Mucosa of descending colon (tissue), 3 donors: ENCODE results near the gene FAM216B. TPM values are rescaled to one million over a fixed set of nuclear protein-coding genes. Genes with fewer than 3 reads are reported as not detected.
"Not testable (repeated sequence)": the region's sequence is repeated elsewhere in the genome, so short reads cannot be mapped to it uniquely, and the experiment has no call there.

Experiments used
- ATAC-seq: fragments of 200-7000 bp; cut with Tn5 transposase; one replicate; pipeline ENCODE4 v1.9.1; 2020; ENCODE audit warnings: mild to moderate bottlenecking, moderate library complexity
- DNase-seq, 3 donors: peaks; one replicate each; pipeline ENCODE4 v3.0.0-alpha.2; 2020
- H3K36me3 ChIP-seq: fragments of 200-600 bp; one replicate; pipeline ENCODE4 v1.8.0; 2021; ENCODE audit warnings: low read depth, mild to moderate bottlenecking
- H3K4me1 ChIP-seq: fragments of 200-600 bp; one replicate; pipeline ENCODE4 v1.8.0; 2021; ENCODE audit warnings: low read depth, mild to moderate bottlenecking
- H3K4me3 ChIP-seq: fragments of 200-600 bp; one replicate; pipeline ENCODE4 v1.8.0; 2021; ENCODE audit warnings: mild to moderate bottlenecking
- H3K9me3 ChIP-seq: fragments of 200-600 bp; one replicate; pipeline ENCODE4 v1.8.0; 2021; ENCODE audit warnings: mild to moderate bottlenecking
- CTCF ChIP-seq: fragments of 200-600 bp; IDR thresholded peaks from one replicate; pipeline ENCODE4 v1.8.0; 2022; ENCODE audit warnings: antibody characterized with exemption, mild to moderate bottlenecking
- intact Hi-C, 2 donors: fragments of 100-400 bp; cut with DNase I in 1 of 2; cut with micrococcal nuclease in 1 of 2; formaldehyde crosslinking; loops; one replicate each; pipeline versions ENCODE4 v1.11.0 to v1.11.1; 2022; cut with DNase I, micrococcal nuclease
- total RNA-seq, 3 donors: library from RNA; stranded (reverse); fragmentation: NEBNext Ultra II Directional in 2 of 3; extraction: Animal tissue kit (Norgen Biotek cat#: 25700) in 2 of 3; gene quantifications; one replicate each; pipeline versions ENCODE4 v1.2.1 to v1.2.4, GENCODE V29; 2021 to 2023
- donor health status: DM: no; HTN: no; CAD: no; lungs with moderate emphysema.
- donor health status: DM: no; HTN: no; CAD: no.
- donor health status: DM: no; HTN: yes; CAD: no.

Gene FAM216B
- total RNA-seq, 3 donors from 2014 or later = 0.09 to 0.13 TPM; not detected in 1

GRCh38 chr13:42812316-42812715, 30.9 kb downstream of the FAM216B start:
- DNase-seq (no peak), ATAC-seq (no peak)
- Histone ChIP-seq H3K9me3 (no peaks in the 10 kb centered on the region), H3K4me3 (no peak overlapping the region), H3K4me1 (no peaks in the 10 kb centered on the region), H3K36me3 (no peaks in the 10 kb centered on the region)
- no peak for TF ChIP-seq CTCF
- intact Hi-C loops = no loop called here

DNA sequence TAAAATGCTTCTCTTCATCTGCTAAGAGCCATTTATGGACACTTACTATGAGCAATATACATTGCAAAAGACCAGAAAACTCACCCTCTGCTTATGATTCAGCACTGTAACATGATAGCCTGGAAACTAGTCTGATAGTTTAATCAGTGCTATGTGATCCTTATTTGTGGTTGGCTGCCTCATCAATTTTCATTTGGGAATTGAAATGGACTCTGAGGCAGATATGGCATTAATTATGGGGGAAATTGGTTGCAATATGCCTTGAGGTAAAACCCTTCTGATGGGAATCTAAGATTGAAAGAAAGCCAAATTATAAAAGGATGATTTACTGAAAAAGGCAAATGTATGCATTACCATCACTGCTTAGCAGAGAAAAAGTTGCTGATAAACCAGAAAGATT, 33.5 kb downstream of the FAM216B start:
- intact Hi-C loops = no loop called here
- H3K9me3 ChIP-seq = peaks cover 4% of the 10 kb centered on the region
- H3K4me1 ChIP-seq = no peaks in the 10 kb centered on the region
- ATAC-seq = no peak
- H3K36me3 ChIP-seq = no peaks in the 10 kb centered on the region
- no peak for TF ChIP-seq CTCF
- no peak overlapping the region for H3K4me3 ChIP-seq
- no peak for DNase-seq

- DNase-seq (no peak), ATAC-seq (no peak)
- intact Hi-C loops = no loop called here
- Histone ChIP-seq H3K36me3 (no peaks in the 10 kb centered on the region), H3K4me3 (no peak overlapping the region), H3K9me3 (peaks cover 4% of the 10 kb centered on the region), H3K4me1 (no peaks in the 10 kb centered on the region)
- TF ChIP-seq CTCF = no peak
These were observed 34.3 kb downstream of the FAM216B start for GRCh38 chr13:42815681-42816080.

- intact Hi-C loops = no loop called here
- H3K4me1 ChIP-seq = no peaks in the 10 kb centered on the region
- no peaks in the 10 kb centered on the region for H3K36me3 ChIP-seq
- H3K9me3 ChIP-seq = peaks cover 4% of the 10 kb centered on the region
- ATAC-seq (no peak), DNase-seq (no peak)
- TF ChIP-seq CTCF = no peak
- H3K4me3 ChIP-seq = no peak overlapping the region
These were observed 35.2 kb downstream of the FAM216B start for GRCh38 chr13:42816538-42816937.

DNA sequence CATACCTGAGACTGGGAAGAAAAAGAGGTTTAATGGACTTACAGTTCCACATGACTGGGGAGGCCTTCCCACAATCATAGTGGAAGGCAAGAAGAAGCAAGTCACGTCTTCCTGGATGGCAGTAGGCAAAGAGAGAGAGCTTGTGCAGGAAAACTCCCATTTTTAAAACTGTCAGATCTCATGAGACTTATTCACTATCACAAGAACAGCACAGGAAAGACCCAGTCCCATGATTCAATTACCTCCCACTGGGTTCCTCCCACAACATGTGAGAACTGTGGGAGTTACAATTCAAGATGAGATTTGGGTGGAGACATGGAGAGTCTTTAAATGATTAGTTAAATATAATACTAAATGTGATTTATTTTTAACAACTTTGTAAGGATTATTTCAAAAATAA, 38.3 kb downstream of the FAM216B start:
- intact Hi-C loops, DNase-seq, H3K4me3 ChIP-seq, H3K36me3 ChIP-seq, H3K4me1 ChIP-seq, H3K9me3 ChIP-seq, ATAC-seq: not testable (repeated sequence)

- Histone ChIP-seq H3K9me3 (peaks cover 4% of the 10 kb centered on the region), H3K4me1 (no peaks in the 10 kb centered on the region), H3K36me3 (no peaks in the 10 kb centered on the region), H3K4me3 (no peak overlapping the region)
- DNase-seq (no peak), ATAC-seq (no peak)
- no peak for TF ChIP-seq CTCF
- intact Hi-C loops = no loop called here
These were observed 39.1 kb downstream of the FAM216B start for GRCh38 chr13:42820451-42820850.
